T-helper 22 cell (primary cell): ENCODE measurements around the gene FYTTD1.

Experiments
- DNase-seq: peaks from one replicate; pipeline ENCODE4 v3.0.0-alpha.2; 2020; ENCODE audit warnings: low read depth

Gene FYTTD1

GRCh38 chr3:197793247-197793646 lies 43.6 kb downstream of the FYTTD1 start:
- DNase-seq = no peak

GRCh38 chr3:197794115-197794514 lies 44.4 kb downstream of the FYTTD1 start:
- no peak for DNase-seq

GRCh38 chr3:197795200-197795599 lies 45.5 kb downstream of the FYTTD1 start:
- no peak for DNase-seq

- DNase-seq = no peak
These were observed 46.4 kb downstream of the FYTTD1 start for GRCh38 chr3:197796087-197796486.

- DNase-seq = no peak
These were observed 49.2 kb downstream of the FYTTD1 start for GRCh38 chr3:197798863-197799262.

- DNase-seq = no peak
These were observed 50.7 kb downstream of the FYTTD1 start for GRCh38 chr3:197800379-197800778.

- no peak for DNase-seq
These were observed 52.5 kb downstream of the FYTTD1 start for GRCh38 chr3:197801891-197802778.

- DNase-seq = no peak
These were observed 53.2 kb downstream of the FYTTD1 start for GRCh38 chr3:197802779-197803459.

- DNase-seq = no peak
These were observed 54.8 kb downstream of the FYTTD1 start for GRCh38 chr3:197804511-197804910.

- no peak for DNase-seq
These were observed 58.4 kb downstream of the FYTTD1 start for GRCh38 chr3:197807969-197808587.

GRCh38 chr3:197809356-197810020 lies 59.8 kb downstream of the FYTTD1 start:
- DNase-seq = no peak

GRCh38 chr3:197810901-197811300 lies 61.2 kb downstream of the FYTTD1 start:
- DNase-seq = no peak

GRCh38 chr3:197811343-197811742 lies 61.7 kb downstream of the FYTTD1 start:
- DNase-seq = no peak

- no peak for DNase-seq
These were observed 64.7 kb downstream of the FYTTD1 start for GRCh38 chr3:197814372-197814771.

- DNase-seq = no peak
These were observed 71.1 kb downstream of the FYTTD1 start for GRCh38 chr3:197820550-197821335.

GRCh38 chr3:197829397-197830045 lies 79.8 kb downstream of the FYTTD1 start:
- DNase-seq = no peak

- no peak for DNase-seq
These were observed 80.8 kb downstream of the FYTTD1 start for GRCh38 chr3:197830308-197830966.

- DNase-seq = no peak
These were observed 81.3 kb downstream of the FYTTD1 start for GRCh38 chr3:197830967-197831313.

- DNase-seq = no peak
These were observed 84.4 kb downstream of the FYTTD1 start for GRCh38 chr3:197833930-197834715.

- no peak for DNase-seq
These were observed 85.8 kb downstream of the FYTTD1 start for GRCh38 chr3:197835509-197835908.
